GM23248 (cell line): ENCODE data around the gene SDC3. TPM values are rescaled to one million over a fixed set of nuclear protein-coding genes. Genes with fewer than 3 reads are reported as not detected.

Experiments used
- DNase-seq: peaks from one replicate; pipeline ENCODE4 v3.0.0-alpha.2; 2015
- H2AFZ ChIP-seq: fragments of 200-600 bp; sonication (generic); 2 replicates; pipeline ENCODE4 v1.6.1; 2016; ENCODE audit warnings: antibody characterized with exemption
- H3F3A ChIP-seq: fragments of 200-600 bp; sonication (generic); 2 replicates; pipeline ENCODE4 v1.6.1; 2016; ENCODE audit warnings: mild to moderate bottlenecking, antibody characterized with exemption, mixed run types; ENCODE audit not compliant: insufficient read depth
- H3K27ac ChIP-seq: fragments of 200-600 bp; sonication (generic); 2 replicates; pipeline ENCODE4 v1.5.1; 2016; ENCODE audit warnings: mild to moderate bottlenecking
- H3K27me3 ChIP-seq: fragments of 200-600 bp; sonication (generic); replicated peaks from 2 replicates; pipeline ENCODE4 v1.6.1; 2016; ENCODE audit warnings: mild to moderate bottlenecking; ENCODE audit not compliant: insufficient read depth
- H3K36me3 ChIP-seq: fragments of 200-600 bp; sonication (generic); 2 replicates; pipeline ENCODE4 v1.6.1; 2016; ENCODE audit warnings: low read depth, mild to moderate bottlenecking
- H3K4me1 ChIP-seq: fragments of 200-600 bp; sonication (generic); 2 replicates; pipeline ENCODE4 v1.6.1; 2016; ENCODE audit warnings: mild to moderate bottlenecking; ENCODE audit not compliant: insufficient read depth
- H3K4me2 ChIP-seq: fragments of 200-600 bp; sonication (generic); one replicate; pipeline ENCODE4 v1.6.1; 2016; ENCODE audit warnings: mild to moderate bottlenecking; ENCODE audit not compliant: unreplicated experiment
- H3K4me3 ChIP-seq: fragments of 200-600 bp; sonication (generic); 2 replicates; pipeline ENCODE4 v1.5.1; 2016; ENCODE audit warnings: mild to moderate bottlenecking
- H3K79me2 ChIP-seq: fragments of 200-600 bp; sonication (generic); 2 replicates; pipeline ENCODE4 v1.6.1; 2016; ENCODE audit warnings: mild to moderate bottlenecking; ENCODE audit not compliant: insufficient read depth
- H3K9ac ChIP-seq: fragments of 200-600 bp; sonication (generic); 2 replicates; pipeline ENCODE4 v1.6.1; 2016; ENCODE audit warnings: mild to moderate bottlenecking
- H3K9me2 ChIP-seq: fragments of 200-600 bp; sonication (generic); 2 replicates; pipeline ENCODE4 v1.6.1; 2016; ENCODE audit warnings: mixed run types, mild to moderate bottlenecking, moderate library complexity; ENCODE audit not compliant: insufficient read depth
- H3K9me3 ChIP-seq: fragments of 200-600 bp; sonication (generic); one replicate; pipeline ENCODE4 v1.6.1; 2017; ENCODE audit warnings: low read depth
- H4K20me1 ChIP-seq: fragments of 200-600 bp; sonication (generic); 2 replicates; pipeline ENCODE4 v1.6.0; 2016; ENCODE audit not compliant: insufficient read depth
- EZH2 ChIP-seq: fragments of 200-600 bp; sonication (generic); IDR thresholded peaks from 2 replicates; pipeline ENCODE4 v1.6.1; 2018; ENCODE audit warnings: antibody characterized with exemption, mild to moderate bottlenecking; ENCODE audit not compliant: insufficient read depth, poor library complexity, severe bottlenecking
- EZH2phosphoT487 ChIP-seq: fragments of 200-600 bp; sonication (generic); IDR thresholded peaks from 2 replicates; pipeline ENCODE4 v1.6.1; 2018; ENCODE audit warnings: antibody characterized with exemption, moderate library complexity, mild to moderate bottlenecking, low read depth; ENCODE audit not compliant: insufficient read depth
- WGBS, 2 experiments: methylation state at CpG; one replicate each; pipeline ENCODE4 v1.1.6; 2015 to 2017; ENCODE audit warnings: low lambda C conversion rate in 2 of 2, low coverage in 1 of 2; ENCODE audit errors: missing lambda C conversion rate in 2 of 2; 5-methylcytosine and 5-hydroxymethylcytosine counted together
- in situ Hi-C: fragments of 300-500 bp; cut with MboI; formaldehyde crosslinking; loops from 2 replicates; pipeline ENCODE4 v1.15.0; 2020
- polyA plus RNA-seq: library from polyadenylated mRNA; unstranded; fragments of >200 nt; fragmentation: Nextera tagmentation; extraction: Ambion mirVana; gene quantifications from 2 replicates; pipeline ENCODE4 v1.2.1, GENCODE V29; 2016
- total RNA-seq: library from RNA; depleted of rRNA; stranded (reverse); fragments of >200 nt; shearing (Covaris generic); gene quantifications from 2 replicates; pipeline ENCODE4 v1.2.3, GENCODE V29; 2014

The SDC3 gene
- total and polyA plus RNA-seq, 2 experiments from 2014 or later, result 6.9 to 39.7 TPM

- Histone ChIP-seq H2AFZ (no peak overlapping the region), H3K4me1 (no peaks in the 10 kb centered on the region; the same call in 1 of the 2 replicates), H3K4me3 (no peak overlapping the region), H3K4me2 (no peak overlapping the region), H3K27ac (no peak overlapping the region), H3K9me2 (no peaks in the 10 kb centered on the region), H3F3A (no peaks in the 10 kb centered on the region), H3K27me3 (no peaks in the 10 kb centered on the region), H4K20me1 (no peaks in the 10 kb centered on the region), H3K79me2 (no peaks in the 10 kb centered on the region), H3K9ac (no peak overlapping the region), H3K9me3 (no peaks in the 10 kb centered on the region), H3K36me3 (no peaks in the 10 kb centered on the region)
- 70 to 74% methylated on average over 12 of the region's 12 CpGs for WGBS, 2 experiments
- no peak for DNase-seq
- in situ Hi-C loops, result no loop called here
- TF ChIP-seq EZH2 (no peak), EZH2phosphoT487 (no peak)
Measured at GRCh38 chr1:30916296-30916695, 7.7 kb upstream of the SDC3 start.

- H4K20me1 ChIP-seq, result no peaks in the 10 kb centered on the region
- H3K4me2 ChIP-seq, result no peak overlapping the region
- H3K4me3 ChIP-seq, result no peak overlapping the region
- H2AFZ ChIP-seq, result no peak overlapping the region
- no peak overlapping the region for H3K27ac ChIP-seq
- WGBS, 2 experiments, result 88 to 92% methylated on average over 12 to 13 of the region's 13 CpGs
- no peaks in the 10 kb centered on the region for H3K27me3 ChIP-seq
- H3K4me1 ChIP-seq, result no peaks in the 10 kb centered on the region; the same call in 1 of the 2 replicates
- in situ Hi-C loops, result no loop called here
- peaks cover 6% of the 10 kb centered on the region for H3F3A ChIP-seq
- TF ChIP-seq EZH2phosphoT487, result no peak
- no peak for TF ChIP-seq EZH2
- no peaks in the 10 kb centered on the region for H3K9me2 ChIP-seq
- no peaks in the 10 kb centered on the region for H3K9me3 ChIP-seq
- no peaks in the 10 kb centered on the region for H3K79me2 ChIP-seq
- no peak for DNase-seq
- no peaks in the 10 kb centered on the region for H3K36me3 ChIP-seq
- H3K9ac ChIP-seq, result no peak overlapping the region
Measured at GRCh38 chr1:30915491-30916230, 7.1 kb upstream of the SDC3 start.

- H3K79me2 ChIP-seq, result no peaks in the 10 kb centered on the region
- no peak overlapping the region for H3K4me3 ChIP-seq
- in situ Hi-C loops, result loop anchor here (5.0 kb wide), 1 partner anchor 113 kb away; no protein-coding TSS in a partner anchor
- WGBS, 2 experiments, result 65 to 69% methylated on average over 4 of the region's 4 CpGs
- no peak overlapping the region for H3K27ac ChIP-seq
- no peak overlapping the region for H3K4me2 ChIP-seq
- H3K9me3 ChIP-seq, result no peaks in the 10 kb centered on the region
- no peaks in the 10 kb centered on the region for H3K36me3 ChIP-seq
- H2AFZ ChIP-seq, result no peak overlapping the region
- no peak for TF ChIP-seq EZH2
- no peak for TF ChIP-seq EZH2phosphoT487
- no peaks in the 10 kb centered on the region for H3K9me2 ChIP-seq
- no peaks in the 10 kb centered on the region for H4K20me1 ChIP-seq
- no peak for DNase-seq
- H3F3A ChIP-seq, result peaks cover 10% of the 10 kb centered on the region
- H3K27me3 ChIP-seq, result no peaks in the 10 kb centered on the region
- no peak overlapping the region for H3K9ac ChIP-seq
- H3K4me1 ChIP-seq, result no peaks in the 10 kb centered on the region; the same call in 1 of the 2 replicates
Measured at GRCh38 chr1:30914931-30915330, 6.4 kb upstream of the SDC3 start.

GRCh38 chr1:30914587-30914922 lies 6.0 kb upstream of the SDC3 start:
- Histone ChIP-seq H3K9me2 (no peaks in the 10 kb centered on the region), H3K4me2 (no peak overlapping the region), H3K27ac (no peak overlapping the region), H3K9ac (no peak overlapping the region), H2AFZ (no peak overlapping the region), H3K36me3 (no peaks in the 10 kb centered on the region), H3K79me2 (no peaks in the 10 kb centered on the region), H3K4me1 (no peaks in the 10 kb centered on the region; the same call in 1 of the 2 replicates), H3F3A (peaks cover 13% of the 10 kb centered on the region), H3K9me3 (no peaks in the 10 kb centered on the region), H4K20me1 (no peaks in the 10 kb centered on the region), H3K4me3 (no peak overlapping the region), H3K27me3 (no peaks in the 10 kb centered on the region)
- TF ChIP-seq EZH2phosphoT487 (no peak), EZH2 (no peak)
- 86 to 88% methylated on average over 3 of the region's 3 CpGs for WGBS, 2 experiments
- DNase-seq, result no peak
- in situ Hi-C loops, result loop anchor here (5.0 kb wide), 1 partner anchor 112 kb away; no protein-coding TSS in a partner anchor
